Vagina (tissue), 2 donors: ENCODE data around the gene IGFBP6.

Experiments
- POLR2AphosphoS5 ChIP-seq, 2 donors: sonication (generic); formaldehyde crosslinking; IDR thresholded peaks; one replicate each; pipeline ENCODE4 v1.9.0; 2017; ENCODE audit warnings: antibody characterized with exemption in 2 of 2, mild to moderate bottlenecking in 2 of 2, low read depth in 1 of 2; ENCODE audit not compliant: insufficient read depth in 1 of 2
- TF ChIP-seq, protein P1 (sequence below), 3 experiments: fragments of 450-650 bp in 2 of 3; fragments of 200-600 bp in 1 of 3; sonication (generic) in 1 of 3; IDR thresholded peaks; one replicate each; pipeline ENCODE4 v1.5.1; 2017 to 2019; ENCODE audit warnings: antibody characterized with exemption in 3 of 3, mild to moderate bottlenecking in 2 of 3, moderate library complexity in 2 of 3

DNA sequence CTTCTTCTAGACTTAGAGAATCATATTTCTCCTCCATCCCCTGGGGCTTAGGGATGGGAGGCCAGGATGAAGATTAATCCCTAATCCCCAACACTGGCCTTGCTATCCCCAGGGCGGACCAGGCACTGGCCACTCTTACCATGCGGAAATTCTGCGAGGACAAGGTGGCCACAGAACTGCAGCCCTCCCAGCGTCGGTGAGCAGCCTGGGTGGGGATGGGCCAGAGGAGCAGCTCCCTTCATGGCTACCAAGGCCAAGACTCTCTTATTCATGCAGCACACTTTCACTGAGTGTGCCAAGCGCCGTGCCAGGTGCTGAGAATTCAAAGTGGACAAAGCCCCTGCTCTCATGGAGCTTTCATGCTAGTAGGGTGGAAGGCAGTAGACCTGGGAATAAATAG, 40.6 kb upstream of the IGFBP6 start:
- TF ChIP-seq, protein P1, sequence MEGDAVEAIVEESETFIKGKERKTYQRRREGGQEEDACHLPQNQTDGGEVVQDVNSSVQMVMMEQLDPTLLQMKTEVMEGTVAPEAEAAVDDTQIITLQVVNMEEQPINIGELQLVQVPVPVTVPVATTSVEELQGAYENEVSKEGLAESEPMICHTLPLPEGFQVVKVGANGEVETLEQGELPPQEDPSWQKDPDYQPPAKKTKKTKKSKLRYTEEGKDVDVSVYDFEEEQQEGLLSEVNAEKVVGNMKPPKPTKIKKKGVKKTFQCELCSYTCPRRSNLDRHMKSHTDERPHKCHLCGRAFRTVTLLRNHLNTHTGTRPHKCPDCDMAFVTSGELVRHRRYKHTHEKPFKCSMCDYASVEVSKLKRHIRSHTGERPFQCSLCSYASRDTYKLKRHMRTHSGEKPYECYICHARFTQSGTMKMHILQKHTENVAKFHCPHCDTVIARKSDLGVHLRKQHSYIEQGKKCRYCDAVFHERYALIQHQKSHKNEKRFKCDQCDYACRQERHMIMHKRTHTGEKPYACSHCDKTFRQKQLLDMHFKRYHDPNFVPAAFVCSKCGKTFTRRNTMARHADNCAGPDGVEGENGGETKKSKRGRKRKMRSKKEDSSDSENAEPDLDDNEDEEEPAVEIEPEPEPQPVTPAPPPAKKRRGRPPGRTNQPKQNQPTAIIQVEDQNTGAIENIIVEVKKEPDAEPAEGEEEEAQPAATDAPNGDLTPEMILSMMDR (IDR thresholded peaks at IDR 0.05), result no peak
- TF ChIP-seq POLR2AphosphoS5 (IDR thresholded peaks at IDR 0.05; ENCODE audit: insufficient read depth in 1 of 2, low read depth in 1 of 2), result no peak
